Camera-type eye (tissue), 1 donor: ENCODE data around the gene IGHMBP2. TPM values are rescaled to one million over a fixed set of nuclear protein-coding genes. Genes with fewer than 3 reads are reported as not detected.

Source experiments
- total RNA-seq: library from RNA; depleted of rRNA; stranded (reverse); fragments of >200 nt; gene quantifications from one replicate; pipeline ENCODE4 v1.2.3, GENCODE V29; 2014

IGHMBP2 gene
- 18.7 TPM for total RNA-seq

GRCh38 chr11:68903288-68904247 is at the start of gene IGHMBP2, which contains the start of gene MRPL21:
IGHMBP2 (plus strand) TSS chr11:68903891; CDS start chr11:68903953, 62 bp downstream.
MRPL21 (minus strand) TSS chr11:68903832; CDS start chr11:68903810, 22 bp downstream.

GRCh38 chr11:68980776-68981065 is 77.0 kb downstream of the IGHMBP2 start, which contains the start of gene MRGPRD:
MRGPRD (minus strand) TSS chr11:68980986; CDS start chr11:68980986, 0 bp downstream.

Other genes starting within 250 kb of the IGHMBP2 start
- gene GAL, start 219.3 kb upstream of the IGHMBP2 start, total RNA-seq, result not detected
- gene TESMIN, start 152.4 kb upstream of the IGHMBP2 start, total RNA-seq, result 2.1 TPM
- gene CPT1A, start 62.0 kb upstream of the IGHMBP2 start, total RNA-seq, result 34.4 TPM
- 33.3 TPM for gene MRPL21, start 59 bp upstream of the IGHMBP2 start, total RNA-seq
- gene MRGPRD, start 77.1 kb downstream of the IGHMBP2 start, total RNA-seq, result not detected
- gene MRGPRF, start 109.4 kb downstream of the IGHMBP2 start, total RNA-seq, result 14.6 TPM
- gene TPCN2, start 145.0 kb downstream of the IGHMBP2 start, total RNA-seq, result 17.0 TPM